DMS 273 (cell line): ENCODE data around the gene COPB2.

ENCODE experiments used
- DNase-seq: peaks from one replicate; lab custom pipeline; 2025; ENCODE audit not compliant: unreplicated experiment; lab: John Stamatoyannopoulos, UW

Gene COPB2

DNA sequence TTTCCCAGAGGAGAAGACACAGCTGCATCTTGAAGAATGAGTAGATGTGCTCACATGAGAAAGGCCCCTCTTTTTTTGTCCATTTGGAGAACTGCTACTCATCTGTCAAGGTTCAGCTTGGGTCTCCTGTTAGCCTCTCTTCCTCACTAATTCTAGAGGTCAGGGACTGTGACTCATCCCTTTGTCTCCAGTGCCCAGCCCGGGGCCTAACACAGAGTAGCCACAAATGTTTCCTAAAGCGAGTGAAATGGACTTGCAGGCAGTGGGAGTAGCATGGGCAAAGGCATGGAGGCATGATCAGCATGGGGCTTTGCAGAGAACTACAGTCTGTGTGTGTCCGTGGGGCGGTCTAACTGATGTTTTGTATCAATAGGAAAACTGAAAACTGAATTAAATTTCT is 79.6 kb downstream of the COPB2 start:
- no peak for DNase-seq

DNA sequence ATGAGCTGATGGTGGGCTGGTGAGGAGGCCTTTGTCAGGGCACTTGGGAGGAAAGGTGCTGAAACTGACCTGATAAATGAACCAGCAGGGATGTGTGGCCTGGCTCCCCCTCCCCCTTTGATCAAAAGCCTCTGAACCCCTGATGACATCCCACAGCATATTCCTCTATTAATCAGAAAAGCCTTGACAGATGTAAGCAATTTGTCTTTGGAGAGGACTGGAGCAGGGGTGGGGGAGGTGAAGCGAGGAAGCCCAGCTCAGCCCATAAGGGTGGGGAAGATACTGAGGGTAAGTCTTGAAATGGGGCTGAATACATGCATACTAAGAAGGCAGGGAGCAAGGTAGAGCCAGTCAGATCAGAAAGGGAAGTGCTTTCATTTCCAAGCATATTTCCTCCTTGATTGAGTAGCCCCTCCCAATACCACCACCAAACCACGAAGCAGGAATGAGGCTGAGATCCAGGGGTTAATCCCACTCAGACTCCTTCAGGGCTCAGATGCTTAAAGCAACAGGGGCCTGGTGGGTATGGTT is 80.3 kb downstream of the COPB2 start:
- no peak for DNase-seq

DNA sequence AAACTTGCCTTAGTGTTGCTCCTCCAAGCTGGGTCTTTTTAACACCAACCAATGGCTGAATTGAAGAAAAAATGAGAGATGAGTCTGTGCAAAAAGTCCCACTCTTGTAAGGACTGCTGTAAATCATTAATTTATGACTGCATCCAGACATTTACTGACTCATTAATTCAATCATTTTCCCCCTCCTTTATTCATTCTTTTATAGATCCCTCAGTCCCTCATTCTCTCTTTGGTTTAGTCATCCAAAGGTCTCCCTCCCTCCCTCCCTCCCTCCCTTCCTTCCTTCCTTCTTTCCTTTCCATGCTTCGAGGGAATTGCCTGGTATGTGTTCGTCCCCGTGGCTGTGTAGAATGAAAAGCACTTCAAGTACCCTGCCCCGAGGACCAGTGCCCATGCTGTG is 80.9 kb downstream of the COPB2 start:
- DNase-seq = no peak

DNA sequence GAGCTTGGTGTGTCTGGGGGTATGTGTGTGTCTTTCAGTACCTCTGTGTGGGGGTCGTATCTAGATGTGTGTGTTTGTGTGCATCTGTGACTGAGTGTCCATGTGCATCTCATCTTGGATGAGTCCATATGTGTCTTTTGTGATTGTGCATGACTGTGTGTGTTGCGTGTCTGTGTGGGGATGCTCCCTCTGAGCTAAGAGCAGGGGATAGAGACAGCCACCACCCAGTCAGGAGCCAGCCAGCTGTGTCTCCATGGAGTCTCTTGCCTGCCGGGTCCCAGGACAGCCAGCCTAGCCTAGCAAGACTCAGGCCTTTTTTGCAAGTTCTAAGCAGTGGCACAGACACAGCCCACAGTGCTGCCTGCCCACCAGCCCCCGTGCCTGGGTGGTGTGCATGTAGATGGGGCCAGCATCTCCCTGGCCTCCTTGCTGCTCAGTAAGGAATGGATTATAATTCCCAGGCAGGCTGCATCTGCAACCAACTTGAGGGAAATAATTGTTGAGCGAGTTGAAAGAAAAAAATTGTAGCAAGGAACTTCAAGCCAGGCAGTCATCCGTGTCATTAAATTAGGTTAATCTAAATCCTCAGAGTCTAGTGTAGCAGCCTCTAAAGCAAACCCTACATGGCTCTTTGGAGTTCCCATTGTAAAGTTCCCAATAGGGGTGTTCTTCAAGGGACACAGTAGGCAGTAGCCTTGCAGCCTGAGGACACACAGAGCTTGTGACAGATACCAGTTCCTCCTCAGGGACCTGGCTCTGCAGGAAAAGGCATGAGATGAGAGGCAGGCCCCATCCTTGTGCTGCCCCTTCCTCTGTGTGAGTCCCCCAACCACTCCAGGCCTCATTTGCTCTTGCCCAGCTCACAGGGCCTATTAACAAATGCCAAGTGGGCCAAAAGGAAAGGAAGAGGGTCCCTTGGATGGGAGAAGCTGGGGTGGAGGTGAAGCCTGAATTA is 81.6 kb downstream of the COPB2 start:
- DNase-seq = no peak
